ENCODE results near the gene TMEM259.

GRCh38 chr19:991174-991931 lies 29.6 kb downstream of the TMEM259 start:
- TF ChIP-seq CTCF (IDR thresholded peaks at IDR 0.05) (no peak), POLR2AphosphoS5 (IDR thresholded peaks at IDR 0.05) (no peak)
